Islet of Langerhans (tissue), 1 donor: ENCODE results near the gene PNCK.
"Not testable (repeated sequence)": the region's sequence is repeated elsewhere in the genome, so short reads cannot be mapped to it uniquely, and the experiment has no call there.

Experiments used
- FAIRE-seq: peaks from one replicate; lab custom pipeline; 2011; peaks lifted over from hg19 to GRCh38; lab: Jason Lieb, UNC

Gene PNCK

GRCh38 chrX:153673428-153674218 lies at the start of gene PNCK:
Gene PNCK, minus strand, starts transcription at chrX:153673813. Its CDS starts 737 bp downstream, at chrX:153673076.
- no peak for FAIRE-seq

DNA sequence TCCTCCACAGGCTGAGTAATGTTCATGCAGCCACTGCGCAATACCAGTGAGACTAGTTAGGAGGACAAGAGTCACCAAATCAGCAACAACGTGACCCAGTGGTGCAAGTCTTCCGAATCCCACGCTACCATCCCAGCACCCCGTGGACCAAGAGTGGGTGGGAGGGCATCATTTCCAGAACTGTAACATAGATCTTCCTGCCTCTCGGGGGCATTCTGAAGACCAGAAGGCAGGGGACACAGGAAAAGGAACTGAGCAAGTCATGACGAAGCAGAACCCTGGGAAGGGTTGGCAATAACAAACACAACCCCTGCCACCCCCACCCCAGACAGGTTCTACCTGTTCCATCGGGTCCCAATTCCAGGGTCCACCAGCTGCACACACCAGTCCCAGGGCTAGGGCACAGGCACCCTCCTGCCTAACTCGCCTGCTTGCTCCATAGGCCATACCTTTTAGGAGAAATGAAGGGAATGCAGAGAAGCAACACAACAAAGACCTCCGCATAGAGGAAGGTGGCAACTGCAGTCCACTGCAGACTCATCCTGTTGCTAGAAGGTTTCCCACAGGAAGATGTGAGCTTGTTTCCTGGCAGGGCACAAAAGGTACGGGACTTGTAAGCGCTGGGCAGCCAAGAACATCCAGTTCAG lies 49.2 kb upstream of the PNCK start:
- FAIRE-seq = no peak

GRCh38 chrX:153719701-153720100 lies 46.1 kb upstream of the PNCK start:
- FAIRE-seq = no peak

- FAIRE-seq = no peak
These were observed 45.6 kb upstream of the PNCK start for GRCh38 chrX:153719238-153719637.

DNA sequence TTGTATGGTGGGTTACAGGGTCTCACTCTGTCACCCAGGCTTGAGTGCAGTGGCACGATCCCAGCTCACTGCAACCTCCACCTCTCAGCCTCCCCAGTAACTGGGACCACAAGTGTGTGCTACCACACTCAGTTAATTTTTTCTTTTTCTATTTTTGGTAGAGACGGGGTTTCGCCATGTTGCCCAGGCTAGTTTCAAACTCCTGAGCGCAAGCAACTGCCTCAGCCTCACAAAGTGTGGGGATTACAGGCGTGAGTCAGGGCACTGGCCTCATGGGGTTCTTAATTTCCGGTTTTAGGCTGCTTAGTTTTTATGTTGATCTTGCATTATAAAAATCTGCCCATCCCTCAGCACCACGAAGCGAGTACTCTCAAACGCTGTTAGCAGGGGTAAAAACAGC lies 43.8 kb upstream of the PNCK start:
- FAIRE-seq = no peak

- no peak for FAIRE-seq
These were observed 40.6 kb upstream of the PNCK start for GRCh38 chrX:153714256-153714655.

- no peak for FAIRE-seq
These were observed 36.4 kb upstream of the PNCK start for GRCh38 chrX:153709726-153710674.

DNA sequence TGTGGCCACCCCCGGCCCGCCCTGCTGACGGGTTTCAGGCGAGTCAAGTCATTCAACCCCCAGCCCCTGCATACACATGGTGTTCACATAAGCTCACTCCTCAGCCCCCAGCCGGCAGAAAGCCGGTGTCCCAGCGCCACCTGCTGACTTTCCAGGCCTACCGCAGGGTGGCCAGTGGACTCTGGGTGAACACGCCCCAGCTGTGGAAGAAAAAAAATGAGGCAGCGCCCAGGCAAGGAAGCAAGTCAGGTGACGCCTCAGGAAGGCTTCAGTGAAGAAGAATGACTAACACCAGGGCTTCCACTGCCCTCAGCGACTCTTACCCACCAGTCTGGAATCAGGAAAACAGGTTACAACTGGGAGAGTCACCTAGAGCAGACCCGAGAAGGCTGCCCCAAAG lies 34.8 kb upstream of the PNCK start:
- FAIRE-seq = no peak

- FAIRE-seq = no peak
These were observed 33.8 kb upstream of the PNCK start for GRCh38 chrX:153707406-153707805.

GRCh38 chrX:153706799-153707198 lies 33.2 kb upstream of the PNCK start:
- no peak for FAIRE-seq

GRCh38 chrX:153705403-153706060 lies 31.9 kb upstream of the PNCK start:
- not testable (repeated sequence) for FAIRE-seq

GRCh38 chrX:153704631-153705402 lies 31.2 kb upstream of the PNCK start:
- not testable (repeated sequence) for FAIRE-seq

DNA sequence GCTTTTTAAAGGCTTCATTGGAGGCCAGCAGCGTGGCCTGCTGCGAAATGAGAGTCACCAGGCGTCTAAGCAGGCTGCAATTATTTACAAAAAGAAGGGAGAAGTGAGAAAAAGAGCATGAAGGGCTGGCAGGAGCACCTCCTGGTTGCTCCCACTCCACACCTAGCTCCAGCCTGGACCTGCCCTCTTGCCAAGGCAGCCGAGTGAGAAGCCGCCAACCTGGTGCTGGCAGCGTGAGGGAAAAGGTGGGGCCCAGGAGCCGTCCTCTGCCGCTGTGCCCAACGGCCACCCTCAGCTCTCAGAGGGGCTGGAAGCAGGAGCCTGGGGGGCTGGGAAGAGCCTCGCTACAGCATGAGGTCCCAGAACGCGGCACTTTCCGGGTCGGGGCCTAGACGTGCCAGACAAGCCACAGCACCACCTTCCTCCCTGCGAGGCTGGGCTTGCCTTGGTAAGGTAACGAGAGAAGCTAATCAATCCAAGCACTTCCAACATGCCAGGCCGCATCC lies 30.5 kb upstream of the PNCK start:
- no peak for FAIRE-seq

DNA sequence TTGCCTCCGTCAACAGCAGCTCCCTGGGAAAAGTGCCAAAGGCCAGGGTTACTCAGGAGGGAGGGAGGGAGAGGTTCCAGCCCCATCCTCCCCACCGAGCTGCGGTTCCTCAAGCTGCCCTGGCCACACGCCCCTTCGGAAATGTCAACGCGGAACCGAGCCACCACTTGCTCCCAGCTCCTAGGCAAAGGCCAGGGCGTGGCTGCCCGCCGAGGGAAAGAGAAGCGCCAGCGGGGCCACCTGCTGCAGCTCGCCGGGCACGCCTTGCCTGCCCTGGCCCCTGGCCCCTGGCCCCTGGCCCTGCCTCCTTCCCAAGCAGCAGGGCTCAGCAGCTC lies 29.4 kb upstream of the PNCK start:
- no peak for FAIRE-seq

DNA sequence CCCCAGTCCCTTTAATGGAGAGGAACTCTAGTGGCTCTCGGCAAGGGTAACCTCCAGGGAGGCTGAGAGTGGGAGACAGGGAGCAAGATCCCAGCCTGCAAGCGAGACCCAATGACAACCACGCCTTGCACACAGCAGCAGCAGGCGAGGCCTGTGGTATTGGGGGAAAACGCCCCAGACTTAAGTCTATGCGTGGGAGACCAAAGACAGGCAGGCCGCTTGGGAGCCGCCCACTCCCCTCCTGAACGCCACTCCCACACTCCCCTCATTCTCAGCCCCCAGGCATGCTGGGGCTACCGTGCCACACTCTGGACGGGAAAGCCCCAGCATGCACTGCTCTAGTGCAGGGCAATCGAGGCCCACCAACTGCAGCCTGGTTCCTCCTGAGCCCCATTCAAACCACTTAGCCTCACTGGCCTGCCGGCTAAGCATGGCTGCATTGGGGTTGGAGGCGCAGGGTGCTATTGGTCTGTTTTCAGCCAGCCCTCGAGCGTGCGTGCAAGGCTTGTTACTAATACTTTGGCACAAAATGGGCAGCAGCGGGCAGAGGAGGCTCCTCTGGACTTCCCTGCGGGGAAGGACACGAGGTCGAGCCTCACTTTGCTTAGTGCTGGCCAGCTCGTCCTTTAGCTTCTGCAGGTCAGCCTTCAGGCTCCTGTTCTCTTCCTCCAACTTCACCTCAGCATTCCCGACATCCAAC lies 28.9 kb upstream of the PNCK start:
- no peak for FAIRE-seq

DNA sequence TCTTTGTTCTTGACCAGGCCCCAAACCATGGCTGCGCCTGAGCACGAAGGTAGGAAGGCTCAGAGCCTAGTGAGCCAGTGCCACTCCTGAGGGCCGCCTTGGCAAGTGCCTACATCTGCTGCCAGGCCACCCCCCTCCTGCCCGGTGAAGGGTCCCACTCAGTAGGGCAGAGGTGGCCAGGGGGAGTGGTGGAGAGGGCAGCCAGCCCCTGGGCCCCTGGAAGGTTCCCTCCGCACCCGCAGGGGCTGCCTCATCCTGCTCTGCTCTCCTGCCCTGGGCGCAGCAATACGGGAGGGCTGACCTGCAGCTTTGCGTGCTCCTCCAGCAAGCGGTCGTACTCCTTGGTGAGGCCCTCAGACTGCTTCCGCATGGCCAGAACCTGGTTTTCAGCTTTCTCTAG lies 28.1 kb upstream of the PNCK start:
- no peak for FAIRE-seq

- FAIRE-seq = no peak
These were observed 27.4 kb upstream of the PNCK start for GRCh38 chrX:153700967-153701366.

DNA sequence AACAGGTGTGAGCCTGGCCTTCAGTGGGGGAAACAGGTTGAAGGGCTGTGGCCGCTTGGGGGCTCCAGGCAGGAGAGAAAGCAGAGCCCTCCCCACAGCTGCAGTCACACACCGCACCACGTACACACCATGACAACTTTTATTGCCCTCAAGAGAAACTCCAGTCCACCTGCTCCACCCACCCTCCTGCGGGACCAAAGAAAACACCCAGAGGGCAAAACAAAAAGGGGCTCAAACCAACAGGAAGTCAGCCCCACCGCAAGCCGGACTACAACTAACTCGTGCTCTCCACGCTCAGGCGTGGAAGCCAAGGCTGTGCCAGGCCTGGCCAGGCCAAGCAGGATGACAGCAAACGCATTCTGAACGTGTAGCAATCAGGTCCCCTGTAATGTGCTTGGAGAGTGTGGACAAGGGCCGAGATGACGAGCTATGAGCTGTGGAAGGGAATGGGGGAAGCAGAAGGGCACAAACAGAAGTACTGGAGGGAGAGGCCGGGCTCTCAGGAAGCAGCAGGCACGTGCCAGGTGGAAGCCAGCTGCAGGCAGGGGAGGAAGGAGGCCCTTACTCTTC lies 26.8 kb upstream of the PNCK start:
- no peak for FAIRE-seq

DNA sequence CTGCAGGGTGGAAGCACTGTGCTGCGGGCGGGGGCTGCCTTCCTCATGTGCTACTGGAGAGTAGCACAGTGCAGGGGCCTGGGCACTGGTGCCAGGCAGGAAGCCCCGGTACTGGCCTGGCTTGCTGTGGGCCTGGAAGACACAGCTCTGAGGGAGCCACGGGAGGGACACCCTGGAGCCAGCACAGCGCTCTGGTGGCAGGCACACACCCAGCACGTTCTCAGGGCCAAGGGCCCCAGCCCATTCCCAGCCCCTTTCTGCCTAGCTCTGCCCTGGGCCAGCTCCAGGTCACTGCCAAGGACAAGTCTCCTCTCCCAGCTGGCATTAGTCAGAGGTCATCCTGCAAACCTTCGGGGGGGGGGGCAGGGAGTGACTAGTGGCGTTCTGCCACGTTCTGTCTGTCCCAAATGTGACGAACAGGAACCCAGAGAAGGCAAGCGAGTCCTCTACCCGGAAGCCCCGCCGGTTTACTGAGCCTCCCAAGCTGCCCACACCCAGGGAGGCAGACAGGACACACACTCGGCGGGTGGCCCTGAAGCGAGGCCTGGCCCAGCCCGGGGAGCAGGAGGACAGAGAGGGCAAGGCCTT lies 26.3 kb upstream of the PNCK start:
- FAIRE-seq = not testable (repeated sequence)

DNA sequence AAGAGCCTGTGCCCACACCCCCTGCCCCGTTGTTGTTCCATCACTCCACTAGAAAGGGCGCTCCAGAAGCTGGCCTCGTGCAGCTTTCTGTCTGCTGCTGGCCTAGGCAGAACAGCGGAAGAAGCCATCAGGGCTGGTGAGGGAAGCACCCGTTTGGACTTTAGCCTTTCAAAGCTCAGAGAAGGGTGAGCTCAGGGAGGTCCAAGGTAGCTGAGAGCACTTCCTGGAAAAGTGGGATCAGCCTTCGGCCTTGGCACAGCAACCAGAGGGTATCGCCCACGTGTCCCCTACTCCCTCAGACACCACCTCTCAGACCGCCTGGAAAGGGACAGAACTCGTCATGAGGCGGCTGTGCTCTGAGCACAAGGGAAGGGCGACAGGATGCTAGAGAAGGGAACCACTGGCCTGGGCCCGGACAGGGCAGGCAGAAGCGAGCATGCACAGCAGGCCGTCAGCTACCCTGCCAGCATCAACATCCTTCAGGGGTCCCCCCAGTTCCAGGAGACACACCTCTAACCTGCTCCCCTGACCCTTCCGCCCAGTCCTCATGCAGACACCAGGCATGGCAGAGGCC lies 25.7 kb upstream of the PNCK start:
- FAIRE-seq = not testable (repeated sequence)
